GM12878 (cell line): ENCODE results near the gene PCDHA3.

Source experiments
- CREM ChIP-seq: IDR thresholded peaks from 2 replicates; pipeline ENCODE4 v1.6.1; 2014; ENCODE audit warnings: antibody characterized with exemption, low read depth
- EP300 ChIP-seq, 2 experiments: fragments of 150-350 bp in 1 of 2; IDR thresholded peaks; 2 replicates each; pipeline ENCODE4 v1.6.1; 2011 to 2012; ENCODE audit warnings: low read depth in 2 of 2, low read length in 2 of 2, borderline replicate concordance in 1 of 2, improper control_type of control experiment in 1 of 2, inconsistent platforms in 1 of 2; ENCODE audit not compliant: control insufficient read depth in 1 of 2
- GABPA ChIP-seq: IDR thresholded peaks from 2 replicates; pipeline ENCODE4 v1.6.1; 2014; ENCODE audit warnings: antibody characterized with exemption, low read depth, mild to moderate bottlenecking, inconsistent platforms
- HDAC6 ChIP-seq: fragments of 200-600 bp; sonication (generic); IDR thresholded peaks from one replicate; pipeline ENCODE4 v1.8.0; 2017; ENCODE audit warnings: antibody characterized with exemption; ENCODE audit not compliant: unreplicated experiment
- MTA3 ChIP-seq: IDR thresholded peaks from 2 replicates; pipeline ENCODE4 v1.6.1; 2012; ENCODE audit warnings: low read length, inconsistent platforms, borderline replicate concordance
- NR2C1 ChIP-seq: fragments of 450-650 bp; IDR thresholded peaks from 2 replicates; pipeline ENCODE4 v1.6.1; 2017; ENCODE audit warnings: antibody characterized with exemption, mild to moderate bottlenecking, moderate library complexity
- NRF1 ChIP-seq: conservative IDR thresholded peaks from 2 replicates; pipeline ENCODE4 v1.6.1; 2011; ENCODE audit warnings: mild to moderate bottlenecking, low read depth, low read length, improper control_type of control experiment
- POLR2A ChIP-seq: IDR thresholded peaks from 2 replicates; pipeline ENCODE4 v1.6.1; 2011; ENCODE audit warnings: low read depth, mild to moderate bottlenecking, low read length
- PRDM15 ChIP-seq: fragments of 450-650 bp; formaldehyde crosslinking; IDR thresholded peaks from 2 replicates; pipeline ENCODE4 v1.4.0; 2020; ENCODE audit warnings: mild to moderate bottlenecking, moderate library complexity
- SRF ChIP-seq, 2 experiments: IDR thresholded peaks; 2 replicates each; pipeline ENCODE4 v1.6.1; 2011; ENCODE audit warnings: low read depth in 2 of 2, low read length in 2 of 2, mild to moderate bottlenecking in 1 of 2, moderate library complexity in 1 of 2
- TF ChIP-seq, protein P1 (sequence below): IDR thresholded peaks from 2 replicates; pipeline ENCODE4 v1.6.1; 2011; ENCODE audit warnings: borderline replicate concordance, low read depth, mild to moderate bottlenecking, moderate library complexity, mixed read lengths, low read length; ENCODE audit not compliant: insufficient read depth; ENCODE audit errors: extremely low read length
- TF ChIP-seq, protein P2 (sequence below), 3 experiments: IDR thresholded peaks in 2 of 3; conservative IDR thresholded peaks in 1 of 3; 2 replicates each; pipeline ENCODE4 v1.5.1; 2011; ENCODE audit warnings: low read depth in 3 of 3, low read length in 3 of 3, mild to moderate bottlenecking in 3 of 3, control low read depth in 2 of 3, moderate library complexity in 2 of 3, inconsistent platforms in 1 of 3, mixed read lengths in 1 of 3; ENCODE audit not compliant: control insufficient read depth in 2 of 3, insufficient read depth in 1 of 3; ENCODE audit errors: extremely low read depth in 1 of 3

- TF ChIP-seq CREM (no peak), POLR2A (no peak), HDAC6 (no peak), EP300 (IDR thresholded peaks at IDR 0.05; ENCODE audit: borderline replicate concordance in 1 of 2, control insufficient read depth in 1 of 2, low read depth in 2 of 2, low read length in 2 of 2) (no peak), NR2C1 (no peak), GABPA (no peak), MTA3 (no peak), PRDM15 (CRISPR knock-in tag) (no peak), NRF1 (no peak), SRF (IDR thresholded peaks at IDR 0.05; ENCODE audit: low read depth in 2 of 2, low read length in 2 of 2) (no peak)
- TF ChIP-seq, protein P1, sequence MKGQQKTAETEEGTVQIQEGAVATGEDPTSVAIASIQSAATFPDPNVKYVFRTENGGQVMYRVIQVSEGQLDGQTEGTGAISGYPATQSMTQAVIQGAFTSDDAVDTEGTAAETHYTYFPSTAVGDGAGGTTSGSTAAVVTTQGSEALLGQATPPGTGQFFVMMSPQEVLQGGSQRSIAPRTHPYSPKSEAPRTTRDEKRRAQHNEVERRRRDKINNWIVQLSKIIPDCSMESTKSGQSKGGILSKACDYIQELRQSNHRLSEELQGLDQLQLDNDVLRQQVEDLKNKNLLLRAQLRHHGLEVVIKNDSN = no peak
- TF ChIP-seq, protein P2, sequence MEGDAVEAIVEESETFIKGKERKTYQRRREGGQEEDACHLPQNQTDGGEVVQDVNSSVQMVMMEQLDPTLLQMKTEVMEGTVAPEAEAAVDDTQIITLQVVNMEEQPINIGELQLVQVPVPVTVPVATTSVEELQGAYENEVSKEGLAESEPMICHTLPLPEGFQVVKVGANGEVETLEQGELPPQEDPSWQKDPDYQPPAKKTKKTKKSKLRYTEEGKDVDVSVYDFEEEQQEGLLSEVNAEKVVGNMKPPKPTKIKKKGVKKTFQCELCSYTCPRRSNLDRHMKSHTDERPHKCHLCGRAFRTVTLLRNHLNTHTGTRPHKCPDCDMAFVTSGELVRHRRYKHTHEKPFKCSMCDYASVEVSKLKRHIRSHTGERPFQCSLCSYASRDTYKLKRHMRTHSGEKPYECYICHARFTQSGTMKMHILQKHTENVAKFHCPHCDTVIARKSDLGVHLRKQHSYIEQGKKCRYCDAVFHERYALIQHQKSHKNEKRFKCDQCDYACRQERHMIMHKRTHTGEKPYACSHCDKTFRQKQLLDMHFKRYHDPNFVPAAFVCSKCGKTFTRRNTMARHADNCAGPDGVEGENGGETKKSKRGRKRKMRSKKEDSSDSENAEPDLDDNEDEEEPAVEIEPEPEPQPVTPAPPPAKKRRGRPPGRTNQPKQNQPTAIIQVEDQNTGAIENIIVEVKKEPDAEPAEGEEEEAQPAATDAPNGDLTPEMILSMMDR (IDR thresholded peaks at IDR 0.05 in 2 of 3, conservative IDR thresholded peaks at IDR 0.05 in 1 of 3; ENCODE audit: control insufficient read depth in 2 of 3, extremely low read depth in 1 of 3, insufficient read depth in 1 of 3, low read depth in 3 of 3, low read length in 3 of 3) = no peak
These were observed 21.4 kb downstream of the PCDHA3 start for GRCh38 chr5:140822281-140822629.
